Karpas-422 (cell line): Measurements from ENCODE around the gene TTBK1. TPM values are rescaled to one million over a fixed set of nuclear protein-coding genes. Genes with fewer than 3 reads are reported as not detected.

Source experiments
- DNase-seq: peaks from one replicate; pipeline ENCODE4 v3.0.0-alpha.2; 2015
- H2AFZ ChIP-seq: fragments of 200-600 bp; sonication (generic); 2 replicates; pipeline ENCODE4 v1.6.1; 2014; ENCODE audit warnings: antibody characterized with exemption, low read length, mixed read lengths
- H3K27ac ChIP-seq: fragments of 200-600 bp; sonication (generic); 2 replicates; pipeline ENCODE4 v1.5.1; 2014; ENCODE audit warnings: mild to moderate bottlenecking, low read length, moderate library complexity
- H3K27me3 ChIP-seq: fragments of 200-600 bp; sonication (generic); 2 replicates; pipeline ENCODE4 v1.6.1; 2014; ENCODE audit warnings: low read length, mixed read lengths
- H3K36me3 ChIP-seq: fragments of 200-600 bp; sonication (generic); 2 replicates; pipeline ENCODE4 v1.6.1; 2014; ENCODE audit warnings: low read length, mixed read lengths; ENCODE audit not compliant: insufficient read depth
- H3K4me1 ChIP-seq: fragments of 200-600 bp; sonication (generic); 2 replicates; pipeline ENCODE4 v1.6.1; 2014; ENCODE audit warnings: mild to moderate bottlenecking, low read length, mixed read lengths
- H3K4me2 ChIP-seq: fragments of 200-600 bp; sonication (generic); 2 replicates; pipeline ENCODE4 v1.6.1; 2014; ENCODE audit warnings: low read length, low read depth, mild to moderate bottlenecking; ENCODE audit not compliant: poor library complexity, severe bottlenecking
- H3K4me3 ChIP-seq: fragments of 200-600 bp; sonication (generic); 2 replicates; pipeline ENCODE4 v1.5.1; 2014; ENCODE audit warnings: mild to moderate bottlenecking, antibody characterized with exemption, low read length, mixed read lengths
- H3K79me2 ChIP-seq: fragments of 200-600 bp; sonication (generic); 2 replicates; pipeline ENCODE4 v1.6.1; 2014; ENCODE audit warnings: mild to moderate bottlenecking, low read length, mixed read lengths
- H3K9ac ChIP-seq: fragments of 200-600 bp; sonication (generic); 2 replicates; pipeline ENCODE4 v1.6.0; 2014; ENCODE audit warnings: low read length
- H3K9me2 ChIP-seq: fragments of 200-600 bp; sonication (generic), shearing (Covaris generic); replicated peaks from 2 replicates; pipeline ENCODE4 v1.6.0; 2014; ENCODE audit warnings: mild to moderate bottlenecking, low read length, moderate library complexity; ENCODE audit not compliant: insufficient read depth
- H3K9me3 ChIP-seq: fragments of 300-700, 200-600 bp; sonication (generic); 2 replicates; pipeline ENCODE4 v1.6.1; 2014; ENCODE audit warnings: low read length, mixed read lengths
- H4K20me1 ChIP-seq: fragments of 200-600 bp; sonication (generic); 2 replicates; pipeline ENCODE4 v1.6.1; 2014; ENCODE audit warnings: mild to moderate bottlenecking, antibody characterized with exemption, low read length, low read depth; ENCODE audit not compliant: insufficient read depth
- total RNA-seq: library from RNA; depleted of rRNA; stranded (reverse); fragments of >200 nt; shearing (Covaris generic); gene quantifications from 2 replicates; pipeline ENCODE4 v1.2.3, GENCODE V29; 2014; ENCODE audit warnings: low replicate concordance

TTBK1 gene
- total RNA-seq, 1 experiment from 2014 or later: 0.34 TPM

- no peak overlapping the region for H3K4me3 ChIP-seq
- no peak overlapping the region for H3K4me2 ChIP-seq
- no peak overlapping the region for H2AFZ ChIP-seq
- H3K9me2 ChIP-seq: no peaks in the 10 kb centered on the region
- no peak overlapping the region for H3K9ac ChIP-seq
- no peak overlapping the region for H3K27ac ChIP-seq
- H3K4me1 ChIP-seq: peaks cover 33% of the 10 kb centered on the region
- H3K27me3 ChIP-seq: no peaks in the 10 kb centered on the region
- no peak for DNase-seq
- H4K20me1 ChIP-seq: no peaks in the 10 kb centered on the region
- no peaks in the 10 kb centered on the region for H3K9me3 ChIP-seq
- no peaks in the 10 kb centered on the region for H3K36me3 ChIP-seq
- H3K79me2 ChIP-seq: no peaks in the 10 kb centered on the region
Observed at GRCh38 chr6:43267619-43268354, 24.5 kb downstream of the TTBK1 start.

GRCh38 chr6:43268355-43268700, 25.0 kb downstream of the TTBK1 start:
- Histone ChIP-seq H3K9ac (no peak overlapping the region), H3K4me3 (no peak overlapping the region), H3K36me3 (no peaks in the 10 kb centered on the region), H3K9me3 (no peaks in the 10 kb centered on the region), H2AFZ (no peak overlapping the region), H4K20me1 (no peaks in the 10 kb centered on the region), H3K79me2 (no peaks in the 10 kb centered on the region), H3K4me2 (no peak overlapping the region), H3K4me1 (peaks cover 33% of the 10 kb centered on the region), H3K9me2 (no peaks in the 10 kb centered on the region), H3K27ac (no peak overlapping the region), H3K27me3 (no peaks in the 10 kb centered on the region)
- no peak for DNase-seq

- no peak for DNase-seq
- peak overlapping the region; percentile 68 for H3K4me2 ChIP-seq
- H3K27me3 ChIP-seq: no peaks in the 10 kb centered on the region
- H4K20me1 ChIP-seq: no peaks in the 10 kb centered on the region
- no peaks in the 10 kb centered on the region for H3K79me2 ChIP-seq
- peak overlapping the region; percentile 46; the same call in 1 of the 2 replicates for H3K4me3 ChIP-seq
- H3K4me1 ChIP-seq: peaks cover 30% of the 10 kb centered on the region
- H3K9me2 ChIP-seq: no peaks in the 10 kb centered on the region
- no peaks in the 10 kb centered on the region for H3K36me3 ChIP-seq
- no peak overlapping the region for H3K9ac ChIP-seq
- no peak overlapping the region for H3K27ac ChIP-seq
- no peak overlapping the region for H2AFZ ChIP-seq
- no peaks in the 10 kb centered on the region for H3K9me3 ChIP-seq
Observed at GRCh38 chr6:43268782-43269272, 25.5 kb downstream of the TTBK1 start.

GRCh38 chr6:43269273-43270007, 26.2 kb downstream of the TTBK1 start:
- Histone ChIP-seq H3K36me3 (no peaks in the 10 kb centered on the region), H3K4me3 (peak overlapping the region; percentile 46), H3K27me3 (no peaks in the 10 kb centered on the region), H3K79me2 (no peaks in the 10 kb centered on the region), H3K9me3 (no peaks in the 10 kb centered on the region), H3K4me1 (peaks cover 30% of the 10 kb centered on the region), H3K9ac (peak overlapping the region; percentile 47), H3K9me2 (no peaks in the 10 kb centered on the region), H3K27ac (no peak overlapping the region), H2AFZ (peak overlapping the region; percentile 11; the same call in 1 of the 2 replicates), H4K20me1 (no peaks in the 10 kb centered on the region), H3K4me2 (peak overlapping the region; percentile 68)
- peak; percentile 63 for DNase-seq

- no peaks in the 10 kb centered on the region for H3K36me3 ChIP-seq
- H3K9me2 ChIP-seq: no peaks in the 10 kb centered on the region
- peak overlapping the region; percentile 68 for H3K4me2 ChIP-seq
- H2AFZ ChIP-seq: peak overlapping the region; percentile 0; the same call in 1 of the 2 replicates
- no peaks in the 10 kb centered on the region for H3K27me3 ChIP-seq
- H3K4me3 ChIP-seq: peak overlapping the region; percentile 5; the same call in 1 of the 2 replicates
- DNase-seq: peak; percentile 89
- no peaks in the 10 kb centered on the region for H3K9me3 ChIP-seq
- H3K9ac ChIP-seq: no peak overlapping the region
- no peak overlapping the region for H3K27ac ChIP-seq
- H3K4me1 ChIP-seq: peaks cover 41% of the 10 kb centered on the region
- H3K79me2 ChIP-seq: no peaks in the 10 kb centered on the region
- H4K20me1 ChIP-seq: no peaks in the 10 kb centered on the region
Observed at GRCh38 chr6:43271103-43271815, 28.0 kb downstream of the TTBK1 start.

GRCh38 chr6:43271944-43272343, 28.7 kb downstream of the TTBK1 start:
- no peaks in the 10 kb centered on the region for H3K36me3 ChIP-seq
- no peaks in the 10 kb centered on the region for H3K79me2 ChIP-seq
- H3K9ac ChIP-seq: no peak overlapping the region
- H4K20me1 ChIP-seq: no peaks in the 10 kb centered on the region
- peaks cover 42% of the 10 kb centered on the region for H3K4me1 ChIP-seq
- no peaks in the 10 kb centered on the region for H3K9me3 ChIP-seq
- no peak overlapping the region for H3K4me2 ChIP-seq
- no peaks in the 10 kb centered on the region for H3K27me3 ChIP-seq
- no peak for DNase-seq
- H2AFZ ChIP-seq: no peak overlapping the region
- no peak overlapping the region for H3K27ac ChIP-seq
- no peaks in the 10 kb centered on the region for H3K9me2 ChIP-seq
- H3K4me3 ChIP-seq: no peak overlapping the region

GRCh38 chr6:43273707-43274106, 30.4 kb downstream of the TTBK1 start:
- Histone ChIP-seq H3K9me2 (no peaks in the 10 kb centered on the region), H3K36me3 (no peaks in the 10 kb centered on the region), H3K4me1 (peaks cover 42% of the 10 kb centered on the region), H3K9me3 (no peaks in the 10 kb centered on the region), H3K9ac (no peak overlapping the region), H4K20me1 (no peaks in the 10 kb centered on the region), H3K4me2 (no peak overlapping the region), H3K4me3 (no peak overlapping the region), H3K27ac (no peak overlapping the region), H3K27me3 (no peaks in the 10 kb centered on the region), H2AFZ (no peak overlapping the region), H3K79me2 (no peaks in the 10 kb centered on the region)
- DNase-seq: no peak
